Renal cortical epithelial cell (primary cell): ENCODE results near the gene CDH12. TPM values are rescaled to one million over a fixed set of nuclear protein-coding genes. Genes with fewer than 3 reads are reported as not detected.
"Not testable (repeated sequence)": the region's sequence is repeated elsewhere in the genome, so short reads cannot be mapped to it uniquely, and the experiment has no call there.

Experiments used
- DNase-seq: peaks from one replicate; pipeline ENCODE4 v3.0.0-alpha.2; 2011; ENCODE audit warnings: low read depth
- total RNA-seq: library from RNA; depleted of rRNA; stranded (reverse); fragments of >200 nt; gene quantifications from 2 replicates; pipeline ENCODE4 v1.2.3, GENCODE V29; 2014

Gene CDH12
- total RNA-seq, 1 donor from 2014 or later, result not detected

- no peak for DNase-seq
Measured at GRCh38 chr5:22650511-22650910, 202.6 kb downstream of the CDH12 start.

GRCh38 chr5:22649074-22649473 is 204.1 kb downstream of the CDH12 start:
- DNase-seq, result peak; percentile 1

- no peak for DNase-seq
Measured at GRCh38 chr5:22644859-22645258, 208.3 kb downstream of the CDH12 start.

- no peak for DNase-seq
Measured at GRCh38 chr5:22643356-22643755, 209.8 kb downstream of the CDH12 start.

- DNase-seq, result no peak
Measured at GRCh38 chr5:22631683-22632082, 221.5 kb downstream of the CDH12 start.

GRCh38 chr5:22627029-22627428 is 226.1 kb downstream of the CDH12 start:
- DNase-seq, result no peak

- DNase-seq, result no peak
Measured at GRCh38 chr5:22625451-22625850, 227.7 kb downstream of the CDH12 start.

GRCh38 chr5:22621084-22621483 is 232.1 kb downstream of the CDH12 start:
- no peak for DNase-seq

GRCh38 chr5:22615964-22616363 is 237.2 kb downstream of the CDH12 start:
- no peak for DNase-seq

GRCh38 chr5:22614486-22615094 is 238.6 kb downstream of the CDH12 start:
- no peak for DNase-seq

GRCh38 chr5:22612928-22613327 is 240.2 kb downstream of the CDH12 start:
- DNase-seq, result no peak

GRCh38 chr5:22611327-22611726 is 241.8 kb downstream of the CDH12 start:
- no peak for DNase-seq

GRCh38 chr5:22607498-22607897 is 245.6 kb downstream of the CDH12 start:
- not testable (repeated sequence) for DNase-seq

- DNase-seq, result no peak
Measured at GRCh38 chr5:22605473-22605872, 247.7 kb downstream of the CDH12 start.

GRCh38 chr5:22604711-22605110 is 248.4 kb downstream of the CDH12 start:
- DNase-seq, result no peak

- no peak for DNase-seq
Measured at GRCh38 chr5:22598796-22599195, 254.3 kb downstream of the CDH12 start.

GRCh38 chr5:22596404-22596970 is 256.7 kb downstream of the CDH12 start:
- peak; percentile 78 for DNase-seq

GRCh38 chr5:22594491-22594890 is 258.7 kb downstream of the CDH12 start:
- DNase-seq, result no peak

- DNase-seq, result no peak
Measured at GRCh38 chr5:22593592-22593991, 259.6 kb downstream of the CDH12 start.

- DNase-seq, result no peak
Measured at GRCh38 chr5:22591461-22591860, 261.7 kb downstream of the CDH12 start.

GRCh38 chr5:22590677-22591268 is 262.4 kb downstream of the CDH12 start:
- DNase-seq, result no peak

- no peak for DNase-seq
Measured at GRCh38 chr5:22577711-22578110, 275.4 kb downstream of the CDH12 start.

GRCh38 chr5:22577006-22577405 is 276.1 kb downstream of the CDH12 start:
- DNase-seq, result no peak

GRCh38 chr5:22572941-22573340 is 280.2 kb downstream of the CDH12 start:
- no peak for DNase-seq
